ENCODE results near the gene SP5. TPM values are rescaled to one million over a fixed set of nuclear protein-coding genes. Genes with fewer than 3 reads are reported as not detected.

SP5 gene
- total RNA-seq: not detected in 2 replicates

DNA sequence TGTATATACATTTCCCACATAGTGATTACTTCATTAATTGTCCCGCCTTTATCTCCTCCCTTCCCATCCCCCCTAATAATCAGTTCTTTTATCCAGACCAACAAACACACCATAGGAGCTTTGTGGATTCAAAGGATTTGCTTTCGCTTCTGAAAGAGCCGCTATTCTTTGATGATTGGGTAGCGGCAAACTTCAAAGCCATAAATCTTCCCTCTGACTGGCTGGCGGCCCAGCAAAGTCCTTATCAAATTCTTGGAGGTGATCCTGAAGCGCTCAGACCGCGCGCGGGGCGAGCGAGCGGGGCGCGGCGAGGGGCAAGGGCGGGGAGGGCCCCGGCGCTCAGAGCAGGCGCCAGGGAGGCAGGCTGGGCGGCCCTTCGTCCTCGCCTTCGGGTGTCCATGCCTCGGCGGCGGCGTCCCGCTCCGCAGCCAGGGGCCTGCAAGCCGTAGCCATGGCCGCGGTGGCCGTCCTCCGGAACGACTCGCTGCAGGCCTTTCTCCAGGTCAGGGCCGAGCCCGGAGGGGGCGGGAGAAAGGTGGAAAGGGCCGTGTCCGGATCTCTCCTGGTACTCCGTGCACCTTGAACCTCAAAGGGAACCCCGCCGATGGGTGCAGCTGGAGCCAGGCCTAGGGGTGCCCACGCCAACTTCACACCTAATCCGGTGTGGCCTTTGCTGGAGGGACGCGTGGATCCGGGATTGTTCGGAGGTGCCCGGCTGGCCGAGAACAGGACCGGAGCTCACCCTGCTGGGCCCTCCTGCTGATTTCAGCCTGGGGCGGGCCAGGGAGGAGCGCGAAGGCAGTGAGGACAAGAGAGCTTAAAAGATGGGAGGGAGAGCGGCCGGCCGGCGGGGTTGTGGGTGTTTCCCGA lies at the start of gene SP5:
Gene SP5, plus strand, starts transcription at position 276 of the 870 bp plus-strand sequence. Its CDS starts 176 bp downstream, at position 452.

Other genes with a start within 250 kb of the SP5 start
- gene ERICH2, start 55.0 kb downstream of the SP5 start, total RNA-seq: not detected in 2 replicates
- gene GAD1, start 101.5 kb downstream of the SP5 start, total RNA-seq: not detected in 2 replicates
- 104 and 111 TPM in 2 replicates for gene GORASP2, start 213.9 kb downstream of the SP5 start, total RNA-seq

All from bronchus fibroblast of lung (primary cell).